Prostate gland (tissue), 2 donors: Measurements from ENCODE around the gene CASKIN1. TPM values are rescaled to one million over a fixed set of nuclear protein-coding genes. Genes with fewer than 3 reads are reported as not detected.
"Not testable (repeated sequence)": the region's sequence is repeated elsewhere in the genome, so short reads cannot be mapped to it uniquely, and the experiment has no call there.

Experiments
- DNase-seq: peaks from one replicate; pipeline ENCODE4 v3.0.0-alpha.2; 2019; ENCODE audit warnings: low spot score
- H3K27ac ChIP-seq, 2 donors: fragments of 200-600 bp; sonication (generic); 2 replicates each; pipeline ENCODE4 v1.5.1; 2017 to 2019
- H3K27me3 ChIP-seq: fragments of 200-600 bp; sonication (generic); replicated peaks from 2 replicates; pipeline ENCODE4 v1.5.1; 2019; ENCODE audit not compliant: insufficient read depth
- H3K36me3 ChIP-seq, 2 donors: fragments of 200-600 bp; sonication (generic); 1 replicate in 1 of 2; 2 replicates in 1 of 2; pipeline versions ENCODE4 v1.5.1 to v1.8.1; 2017 to 2019
- H3K4me1 ChIP-seq: fragments of 200-600 bp; sonication (generic); replicated peaks from 2 replicates; pipeline ENCODE4 v1.5.1; 2019
- H3K4me3 ChIP-seq, 2 donors: fragments of 200-600 bp; sonication (generic); 2 replicates each; pipeline ENCODE4 v1.5.1; 2017 to 2019
- H3K9me3 ChIP-seq: fragments of 200-600 bp; sonication (generic); 2 replicates; pipeline ENCODE4 v1.5.1; 2017
- CTCF ChIP-seq, 4 experiments: fragments of 200-600 bp in 2 of 4; fragments of 450-650 bp in 2 of 4; sonication (generic) in 2 of 4; IDR thresholded peaks; 1 replicate in 3 of 4; 2 replicates in 1 of 4; pipeline ENCODE4 v1.5.1; 2016 to 2019; ENCODE audit warnings: antibody characterized with exemption in 4 of 4, mild to moderate bottlenecking in 2 of 4, moderate library complexity in 2 of 4
- POLR2A ChIP-seq: fragments of 450-650 bp; IDR thresholded peaks from one replicate; pipeline ENCODE4 v1.6.1; 2016; ENCODE audit warnings: antibody characterized with exemption, mild to moderate bottlenecking
- POLR2AphosphoS5 ChIP-seq: sonication (generic); formaldehyde crosslinking; IDR thresholded peaks from one replicate; pipeline ENCODE4 v1.6.1; 2017; ENCODE audit warnings: antibody characterized with exemption
- WGBS: methylation state at CpG from one replicate; pipeline ENCODE4 v1.1.5; 2018; 5-methylcytosine and 5-hydroxymethylcytosine counted together
- intact Hi-C: fragments of 100-400 bp; cut with DNase I; formaldehyde crosslinking; loops from one replicate; pipeline ENCODE4 v1.14.2; 2022
- total RNA-seq, 2 donors: library from RNA; depleted of rRNA; stranded (reverse); fragments of >200 nt; gene quantifications; one replicate each; pipeline ENCODE4 v1.1.0, GENCODE V29; 2016

CASKIN1 gene
- total RNA-seq, 2 donors from 2014 or later = 0.77 to 5.3 TPM

GRCh38 chr16:2243781-2244180, 47.4 kb upstream of the CASKIN1 start:
- TF ChIP-seq POLR2AphosphoS5 (no peak), POLR2A (no peak), CTCF (IDR thresholded peaks at IDR 0.05) (no peak)
- no peak overlapping the region for H3K4me3 ChIP-seq
- WGBS = 98% methylated on average over 11 of the region's 11 CpGs
- no peaks in the 10 kb centered on the region for H3K4me1 ChIP-seq
- H3K36me3 ChIP-seq = peaks cover 9 to 10% of the 10 kb centered on the region in 2 donors
- intact Hi-C loops = loop anchor here (10.0 kb wide), 1 partner anchor 219 kb away; the partner anchor contains the start of gene NHERF2
- H3K27me3 ChIP-seq = no peaks in the 10 kb centered on the region
- DNase-seq = no peak
- H3K27ac ChIP-seq = no peak overlapping the region
- no peaks in the 10 kb centered on the region for H3K9me3 ChIP-seq

- 97% methylated on average over 19 of the region's 19 CpGs for WGBS
- no peak overlapping the region for H3K4me3 ChIP-seq
- no peaks in the 10 kb centered on the region for H3K9me3 ChIP-seq
- no peak for DNase-seq
- no peak for TF ChIP-seq POLR2A
- no peak for TF ChIP-seq CTCF (IDR thresholded peaks at IDR 0.05)
- H3K27ac ChIP-seq = no peak overlapping the region
- H3K27me3 ChIP-seq = no peaks in the 10 kb centered on the region
- H3K4me1 ChIP-seq = no peaks in the 10 kb centered on the region
- H3K36me3 ChIP-seq = peaks cover 9 to 10% of the 10 kb centered on the region in 2 donors
- intact Hi-C loops = loop anchor here (10.0 kb wide), 1 partner anchor 218 kb away; the partner anchor contains the start of gene NHERF2
These were observed 46.7 kb upstream of the CASKIN1 start for GRCh38 chr16:2243031-2243528.

- Histone ChIP-seq H3K36me3 (peaks cover 9 to 10% of the 10 kb centered on the region in 2 donors), H3K27ac (no peak overlapping the region), H3K27me3 (no peaks in the 10 kb centered on the region), H3K4me3 (no peak overlapping the region), H3K9me3 (no peaks in the 10 kb centered on the region), H3K4me1 (no peaks in the 10 kb centered on the region)
- TF ChIP-seq POLR2A (no peak), POLR2AphosphoS5 (no peak), CTCF (IDR thresholded peaks at IDR 0.05) (no peak)
- WGBS = 81% methylated on average over 11 of the region's 11 CpGs
- intact Hi-C loops = loop anchor here (10.0 kb wide), 1 partner anchor 218 kb away; the partner anchor contains the start of gene NHERF2
- DNase-seq = no peak
These were observed 46.2 kb upstream of the CASKIN1 start for GRCh38 chr16:2242598-2242997.

GRCh38 chr16:2240331-2240730, 43.9 kb upstream of the CASKIN1 start:
- H3K36me3 ChIP-seq = peaks cover 3 to 10% of the 10 kb centered on the region in 2 donors
- DNase-seq, H3K9me3 ChIP-seq, H3K27me3 ChIP-seq, H3K4me1 ChIP-seq, H3K27ac ChIP-seq, H3K4me3 ChIP-seq: not testable (repeated sequence)
- intact Hi-C loops = loop anchor here (10.0 kb wide), 1 partner anchor 216 kb away; the partner anchor contains the start of gene NHERF2
- WGBS = 84% methylated on average over 9 of the region's 9 CpGs

- intact Hi-C loops = no loop called here
- no peaks in the 10 kb centered on the region for H3K9me3 ChIP-seq
- WGBS = 70% methylated on average over 15 of the region's 15 CpGs
- no peak overlapping the region for H3K4me3 ChIP-seq
- H3K4me1 ChIP-seq = peaks cover 10% of the 10 kb centered on the region
- H3K36me3 ChIP-seq = peaks cover 3 to 19% of the 10 kb centered on the region in 2 donors
- TF ChIP-seq POLR2AphosphoS5 = no peak
- no peak for TF ChIP-seq POLR2A
- TF ChIP-seq CTCF (IDR thresholded peaks at IDR 0.05) = no peak
- no peak for DNase-seq
- H3K27me3 ChIP-seq = no peaks in the 10 kb centered on the region
- H3K27ac ChIP-seq = no peak overlapping the region
These were observed 42.7 kb upstream of the CASKIN1 start for GRCh38 chr16:2238838-2239675.
